Trophoblast cell (in vitro differentiated cells and primary cell): ENCODE data around the gene CLCN4. TPM values are rescaled to one million over a fixed set of nuclear protein-coding genes. Genes with fewer than 3 reads are reported as not detected.

Experiments
- DNase-seq, 2 donors: peaks; one replicate each; pipeline ENCODE4 v3.0.0-alpha.2; 2016
- H2AFZ ChIP-seq: 2 replicates; pipeline ENCODE4 v1.6.1; 2013; ENCODE audit warnings: low read length, moderate library complexity, mild to moderate bottlenecking; ENCODE audit not compliant: insufficient read depth, poor library complexity
- H2AK5ac ChIP-seq: 2 replicates; pipeline ENCODE4 v1.6.1; 2013; ENCODE audit warnings: mild to moderate bottlenecking, low read length
- H2BK120ac ChIP-seq: 2 replicates; pipeline ENCODE4 v1.6.1; 2013; ENCODE audit warnings: low read length, mild to moderate bottlenecking, moderate library complexity; ENCODE audit not compliant: insufficient read depth, poor library complexity
- H2BK12ac ChIP-seq: 2 replicates; pipeline ENCODE4 v1.6.1; 2013; ENCODE audit warnings: mild to moderate bottlenecking, low read length, moderate library complexity
- H2BK5ac ChIP-seq: 2 replicates; pipeline ENCODE4 v1.6.1; 2013; ENCODE audit warnings: low read length, low read depth, moderate library complexity, mild to moderate bottlenecking; ENCODE audit not compliant: poor library complexity
- H3K14ac ChIP-seq: 2 replicates; pipeline ENCODE4 v1.6.1; 2013; ENCODE audit warnings: mild to moderate bottlenecking, low read length
- H3K18ac ChIP-seq: 2 replicates; pipeline ENCODE4 v1.6.1; 2013; ENCODE audit warnings: mild to moderate bottlenecking, low read length
- H3K23ac ChIP-seq: 2 replicates; pipeline ENCODE4 v1.6.1; 2013; ENCODE audit warnings: low read length
- H3K27ac ChIP-seq: 2 replicates; pipeline ENCODE4 v1.5.1; 2013; ENCODE audit warnings: low read depth, mild to moderate bottlenecking, inconsistent platforms, low read length, moderate library complexity
- H3K27me3 ChIP-seq: 2 replicates; pipeline ENCODE4 v1.6.1; 2013; ENCODE audit warnings: inconsistent platforms, mild to moderate bottlenecking, low read length, moderate library complexity; ENCODE audit not compliant: insufficient read depth
- H3K36me3 ChIP-seq, 2 experiments: 1 replicate in 1 of 2; 2 replicates in 1 of 2; pipeline ENCODE4 v1.6.1; 2013; ENCODE audit warnings: low read length in 2 of 2, mild to moderate bottlenecking in 2 of 2, moderate library complexity in 1 of 2; ENCODE audit not compliant: insufficient read depth in 2 of 2, control insufficient read depth in 1 of 2
- H3K4ac ChIP-seq: 2 replicates; pipeline ENCODE4 v1.6.1; 2013; ENCODE audit warnings: low read depth, mild to moderate bottlenecking, low read length, moderate library complexity
- H3K4me1 ChIP-seq, 2 experiments: 1 replicate in 1 of 2; 2 replicates in 1 of 2; pipeline ENCODE4 v1.6.1; 2013; ENCODE audit warnings: low read length in 2 of 2, mild to moderate bottlenecking in 2 of 2, moderate library complexity in 1 of 2; ENCODE audit not compliant: insufficient read depth in 2 of 2, control insufficient read depth in 1 of 2
- H3K4me2 ChIP-seq: 2 replicates; pipeline ENCODE4 v1.6.1; 2013; ENCODE audit warnings: inconsistent platforms, mild to moderate bottlenecking, low read length, moderate library complexity
- H3K4me3 ChIP-seq: 2 replicates; pipeline ENCODE4 v1.5.1; 2013; ENCODE audit warnings: mild to moderate bottlenecking, low read depth, low read length, inconsistent platforms
- H3K79me1 ChIP-seq: one replicate; pipeline ENCODE4 v1.6.1; 2013; ENCODE audit warnings: low read length
- H3K79me2 ChIP-seq: 2 replicates; pipeline ENCODE4 v1.6.1; 2013; ENCODE audit warnings: low read length, mild to moderate bottlenecking; ENCODE audit not compliant: control insufficient read depth, insufficient read depth, poor library complexity
- H3K9ac ChIP-seq: 2 replicates; pipeline ENCODE4 v1.6.1; 2013; ENCODE audit warnings: mild to moderate bottlenecking, low read length
- H3K9me3 ChIP-seq: 2 replicates; pipeline ENCODE4 v1.6.1; 2013; ENCODE audit warnings: low read depth, mild to moderate bottlenecking, control low read depth, inconsistent platforms, low read length; ENCODE audit not compliant: insufficient read depth
- H4K12ac ChIP-seq: 2 replicates; pipeline ENCODE4 v1.6.1; 2013; ENCODE audit warnings: low read depth, mild to moderate bottlenecking, low read length, moderate library complexity
- H4K8ac ChIP-seq: 2 replicates; pipeline ENCODE4 v1.6.1; 2013; ENCODE audit warnings: low read depth, mild to moderate bottlenecking, low read length, moderate library complexity
- H4K91ac ChIP-seq: one replicate; pipeline ENCODE4 v1.6.1; 2013; ENCODE audit warnings: low read depth, mild to moderate bottlenecking, low read length, moderate library complexity
- whole genome bisulfite sequencing: extraction: QIAGEN DNeasy Blood & Tissue Kit; methylation state at CpG from one replicate; pipeline ENCODE4 v1.1.7; 2013; ENCODE audit warnings: missing lambda C conversion rate; ENCODE audit not compliant: insufficient read length, insufficient coverage; ENCODE audit errors: extremely low coverage; 5-methylcytosine and 5-hydroxymethylcytosine counted together
- polyA plus RNA-seq: library from polyadenylated mRNA; stranded (reverse); fragments of 200-250 nt; gene quantifications from 2 replicates; pipeline ENCODE4 v1.2.3, GENCODE V29; 2013

CLCN4 gene
- 1.4 TPM in 2 replicates for polyA plus RNA-seq

GRCh38 chrX:10156199-10157031 is at the start of gene CLCN4:
CLCN4 (plus strand) TSS chrX:10156975; CDS start chrX:10185033, 28,058 bp downstream.
- peaks cover 3 to 4% of the 10 kb centered on the region in 2 experiments for H3K4me1 ChIP-seq
- no peak within 1 kb of the TSS for H2AK5ac ChIP-seq
- WGBS: no CpG with 5 or more reads among the region's 27 CpGs
- peaks cover 4% of the 10 kb centered on the region for H3K79me1 ChIP-seq
- H3K4me2 ChIP-seq: peak within 1 kb of the TSS; percentile 78
- peak within 1 kb of the TSS; percentile 7 for H4K91ac ChIP-seq
- H3K23ac ChIP-seq: no peak within 1 kb of the TSS
- H3K18ac ChIP-seq: no peak within 1 kb of the TSS
- no peak within 1 kb of the TSS for H2AFZ ChIP-seq
- H3K14ac ChIP-seq: no peak within 1 kb of the TSS
- no peak within 1 kb of the TSS for H2BK12ac ChIP-seq
- H3K27me3 ChIP-seq: no peaks in the 10 kb centered on the region
- no peak within 1 kb of the TSS for H3K4ac ChIP-seq
- DNase-seq: peak; percentile 59 to 79
- no peaks in the 10 kb centered on the region for H3K79me2 ChIP-seq
- H4K12ac ChIP-seq: no peak within 1 kb of the TSS
- peak within 1 kb of the TSS; percentile 64 for H3K27ac ChIP-seq
- H2BK5ac ChIP-seq: no peak within 1 kb of the TSS
- no peak within 1 kb of the TSS for H3K4me3 ChIP-seq
- no peak within 1 kb of the TSS for H3K9ac ChIP-seq
- H3K36me3 ChIP-seq: no peaks in the 10 kb centered on the region
- no peak within 1 kb of the TSS for H2BK120ac ChIP-seq
- H3K9me3 ChIP-seq: no peaks in the 10 kb centered on the region
- peak within 1 kb of the TSS; percentile 23 for H4K8ac ChIP-seq

GRCh38 chrX:10107483-10107882 is 49.3 kb upstream of the CLCN4 start:
- no peak overlapping the region for H2BK120ac ChIP-seq
- no peak overlapping the region for H4K8ac ChIP-seq
- no peaks in the 10 kb centered on the region for H3K79me2 ChIP-seq
- H3K23ac ChIP-seq: no peak overlapping the region
- no peaks in the 10 kb centered on the region for H3K79me1 ChIP-seq
- no peak overlapping the region for H2BK12ac ChIP-seq
- DNase-seq: no peak
- H2BK5ac ChIP-seq: no peak overlapping the region
- peaks cover 29 to 30% of the 10 kb centered on the region in 2 experiments for H3K36me3 ChIP-seq
- no peak overlapping the region for H4K91ac ChIP-seq
- no CpG with 5 or more reads among the region's 2 CpGs for WGBS
- H3K14ac ChIP-seq: no peak overlapping the region
- no peaks in the 10 kb centered on the region for H3K9me3 ChIP-seq
- no peak overlapping the region for H3K4ac ChIP-seq
- no peak overlapping the region for H2AK5ac ChIP-seq
- no peak overlapping the region for H3K4me2 ChIP-seq
- peak overlapping the region; percentile 6 for H3K27ac ChIP-seq
- H2AFZ ChIP-seq: no peak overlapping the region
- no peak overlapping the region for H4K12ac ChIP-seq
- H3K18ac ChIP-seq: no peak overlapping the region
- H3K9ac ChIP-seq: no peak overlapping the region
- no peaks in the 10 kb centered on the region for H3K27me3 ChIP-seq
- H3K4me1 ChIP-seq: peaks cover 0 to 6% of the 10 kb centered on the region in 2 experiments
- H3K4me3 ChIP-seq: no peak overlapping the region

- Histone ChIP-seq H2BK120ac (no peak overlapping the region), H4K12ac (no peak overlapping the region), H3K4ac (no peak overlapping the region), H3K27ac (no peak overlapping the region), H3K4me3 (no peak overlapping the region), H3K4me1 (peaks cover 0 to 4% of the 10 kb centered on the region in 2 experiments), H3K14ac (no peak overlapping the region), H3K23ac (no peak overlapping the region), H4K8ac (no peak overlapping the region), H3K79me1 (no peaks in the 10 kb centered on the region), H3K4me2 (no peak overlapping the region), H3K18ac (no peak overlapping the region), H2BK5ac (peak overlapping the region; percentile 54), H2BK12ac (no peak overlapping the region), H3K27me3 (no peaks in the 10 kb centered on the region), H4K91ac (no peak overlapping the region), H2AK5ac (no peak overlapping the region), H3K36me3 (peaks cover 29 to 30% of the 10 kb centered on the region in 2 experiments), H3K9ac (no peak overlapping the region), H3K9me3 (no peaks in the 10 kb centered on the region), H3K79me2 (no peaks in the 10 kb centered on the region), H2AFZ (no peak overlapping the region)
- no CpG with 5 or more reads among the region's 9 CpGs for WGBS
- no peak for DNase-seq
These were observed 48.5 kb upstream of the CLCN4 start for GRCh38 chrX:10108288-10108687.

GRCh38 chrX:10109695-10110094 is 47.1 kb upstream of the CLCN4 start:
- no peak overlapping the region for H3K14ac ChIP-seq
- H3K27ac ChIP-seq: no peak overlapping the region
- no peaks in the 10 kb centered on the region for H3K79me2 ChIP-seq
- H3K23ac ChIP-seq: no peak overlapping the region
- no peak overlapping the region for H3K9ac ChIP-seq
- no peak overlapping the region for H4K8ac ChIP-seq
- H3K18ac ChIP-seq: no peak overlapping the region
- no peak overlapping the region for H2BK120ac ChIP-seq
- H3K4me2 ChIP-seq: no peak overlapping the region
- H3K36me3 ChIP-seq: peaks cover 27 to 28% of the 10 kb centered on the region in 2 experiments
- no peaks in the 10 kb centered on the region for H3K4me1 ChIP-seq
- no peaks in the 10 kb centered on the region for H3K9me3 ChIP-seq
- H2AFZ ChIP-seq: no peak overlapping the region
- no peak overlapping the region for H2AK5ac ChIP-seq
- DNase-seq: no peak
- H3K4ac ChIP-seq: no peak overlapping the region
- WGBS: no CpG with 5 or more reads among the region's 27 CpGs
- H2BK5ac ChIP-seq: no peak overlapping the region
- H4K12ac ChIP-seq: no peak overlapping the region
- no peak overlapping the region for H4K91ac ChIP-seq
- no peaks in the 10 kb centered on the region for H3K79me1 ChIP-seq
- no peak overlapping the region for H3K4me3 ChIP-seq
- no peak overlapping the region for H2BK12ac ChIP-seq
- no peaks in the 10 kb centered on the region for H3K27me3 ChIP-seq
